ENCODE measurements around the gene SLC6A6. TPM values are rescaled to one million over a fixed set of nuclear protein-coding genes. Genes with fewer than 3 reads are reported as not detected.

SLC6A6 gene
- total RNA-seq, 1 experiment from 2014 or later: 3.4 TPM

DNA sequence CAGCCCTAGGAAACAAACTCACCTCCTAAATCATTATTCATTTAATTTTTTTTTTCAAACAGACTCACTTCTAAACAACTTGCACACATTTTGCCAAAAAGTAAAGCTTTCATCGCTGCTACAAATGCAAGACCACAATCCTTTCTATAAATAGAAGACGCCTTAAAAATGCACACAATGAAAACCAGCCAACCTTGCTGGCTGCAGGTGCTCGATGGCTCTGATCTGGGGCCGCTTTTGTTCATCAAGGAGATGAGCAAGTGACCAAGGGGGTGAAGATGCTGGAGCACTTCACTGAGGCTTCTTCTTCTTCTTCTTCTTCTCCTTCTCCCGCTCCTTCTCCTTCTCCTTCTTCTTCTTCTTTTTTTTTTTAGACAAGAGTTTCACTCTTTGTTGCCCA lies 12.7 kb upstream of the SLC6A6 start:
- no peaks in the 10 kb centered on the region for H3K36me3 ChIP-seq
- no peaks in the 10 kb centered on the region for H3K27me3 ChIP-seq
- no peak for DNase-seq
- H3K4me3 ChIP-seq: no peak overlapping the region
- H3K9me3 ChIP-seq: no peaks in the 10 kb centered on the region

- DNase-seq: peak; percentile 76
- H3K27me3 ChIP-seq: no peaks in the 10 kb centered on the region
- H3K9me3 ChIP-seq: no peaks in the 10 kb centered on the region
- no peak overlapping the region for H3K4me3 ChIP-seq
- H3K36me3 ChIP-seq: no peaks in the 10 kb centered on the region
Measured at GRCh38 chr3:14391033-14391432, 11.4 kb upstream of the SLC6A6 start.

DNA sequence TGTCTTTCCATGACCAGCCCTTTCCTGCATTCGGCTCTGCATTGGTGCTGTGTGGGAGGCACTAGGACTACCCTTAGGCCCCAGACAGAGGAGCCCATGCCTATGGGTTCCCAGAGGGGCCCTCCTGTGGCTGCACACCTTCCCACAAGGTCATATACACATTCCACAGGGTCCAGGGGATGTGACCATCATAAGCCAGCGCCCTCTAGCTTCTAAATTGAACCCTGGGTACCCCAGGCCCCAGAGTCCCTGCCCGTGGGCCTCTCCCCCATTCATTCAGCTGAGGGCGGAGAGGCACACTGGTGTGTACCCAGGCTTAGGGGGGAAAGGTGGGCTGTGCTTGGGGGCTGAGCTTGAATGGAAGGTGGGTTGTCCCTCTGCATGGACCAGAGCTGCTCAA lies 10.2 kb upstream of the SLC6A6 start:
- Histone ChIP-seq H3K9me3 (no peaks in the 10 kb centered on the region), H3K36me3 (no peaks in the 10 kb centered on the region), H3K27me3 (no peaks in the 10 kb centered on the region), H3K4me3 (no peak overlapping the region)
- no peak for DNase-seq

DNA sequence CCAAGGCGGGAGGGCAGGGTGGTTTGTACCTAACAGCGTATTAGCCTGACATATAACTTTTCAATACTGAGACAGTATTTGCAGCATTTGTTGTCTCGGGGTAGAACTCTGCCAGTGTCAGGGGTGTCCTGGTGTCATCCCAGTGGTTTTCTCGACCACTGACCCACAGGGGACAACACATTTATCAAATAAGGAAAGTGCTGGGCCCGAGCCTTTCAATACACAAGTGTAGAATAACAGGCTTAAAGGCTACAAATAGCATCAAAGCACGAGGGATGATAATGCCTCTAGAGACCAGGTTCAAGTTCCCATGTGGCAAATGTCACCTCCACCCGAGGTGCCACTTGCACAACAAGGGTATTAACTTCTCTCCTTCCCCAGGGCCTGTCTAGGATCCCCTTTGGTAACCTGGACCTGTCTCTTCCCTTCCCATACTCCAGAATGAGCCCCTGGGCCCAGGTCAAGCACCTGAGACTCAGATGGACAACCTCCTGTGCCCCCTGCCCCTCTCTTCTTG lies 9.5 kb upstream of the SLC6A6 start:
- no peak for DNase-seq

GRCh38 chr3:14393440-14394106 lies 8.8 kb upstream of the SLC6A6 start:
- DNase-seq: no peak
- no peak overlapping the region for H3K4me3 ChIP-seq
- no peaks in the 10 kb centered on the region for H3K9me3 ChIP-seq
- no peaks in the 10 kb centered on the region for H3K36me3 ChIP-seq
- H3K27me3 ChIP-seq: no peaks in the 10 kb centered on the region

More for the DNA sequence above, 9.5 kb upstream of the SLC6A6 start:
- no peak overlapping the region for H3K4me3 ChIP-seq
- no peaks in the 10 kb centered on the region for H3K9me3 ChIP-seq
- no peaks in the 10 kb centered on the region for H3K36me3 ChIP-seq
- H3K27me3 ChIP-seq: no peaks in the 10 kb centered on the region

- H3K36me3 ChIP-seq: no peaks in the 10 kb centered on the region
- H3K9me3 ChIP-seq: no peaks in the 10 kb centered on the region
- no peak for DNase-seq
- H3K4me3 ChIP-seq: no peak overlapping the region
- no peaks in the 10 kb centered on the region for H3K27me3 ChIP-seq
Measured at GRCh38 chr3:14396031-14396692, 6.2 kb upstream of the SLC6A6 start.

DNA sequence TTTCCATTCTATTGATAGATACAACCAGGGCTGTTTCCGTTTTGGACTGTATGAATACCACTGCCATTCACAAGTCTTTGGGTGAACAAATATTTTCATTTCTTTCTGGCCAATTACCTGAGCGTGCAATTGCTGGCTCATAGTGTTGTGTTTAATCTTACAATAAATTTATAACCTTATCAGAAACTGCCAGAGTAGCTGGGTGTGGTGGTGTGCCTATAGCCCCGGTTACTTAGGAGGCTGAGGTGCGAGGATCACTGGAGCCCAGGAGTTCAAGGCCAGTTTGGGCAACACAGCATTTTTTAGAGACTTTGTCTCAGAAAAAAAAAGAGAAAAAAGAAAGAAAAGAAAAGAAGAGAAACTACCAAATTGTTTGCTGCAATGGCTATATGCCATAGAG lies 5.4 kb upstream of the SLC6A6 start:
- no peaks in the 10 kb centered on the region for H3K36me3 ChIP-seq
- H3K4me3 ChIP-seq: no peak overlapping the region
- no peaks in the 10 kb centered on the region for H3K9me3 ChIP-seq
- no peak for DNase-seq
- H3K27me3 ChIP-seq: no peaks in the 10 kb centered on the region

DNA sequence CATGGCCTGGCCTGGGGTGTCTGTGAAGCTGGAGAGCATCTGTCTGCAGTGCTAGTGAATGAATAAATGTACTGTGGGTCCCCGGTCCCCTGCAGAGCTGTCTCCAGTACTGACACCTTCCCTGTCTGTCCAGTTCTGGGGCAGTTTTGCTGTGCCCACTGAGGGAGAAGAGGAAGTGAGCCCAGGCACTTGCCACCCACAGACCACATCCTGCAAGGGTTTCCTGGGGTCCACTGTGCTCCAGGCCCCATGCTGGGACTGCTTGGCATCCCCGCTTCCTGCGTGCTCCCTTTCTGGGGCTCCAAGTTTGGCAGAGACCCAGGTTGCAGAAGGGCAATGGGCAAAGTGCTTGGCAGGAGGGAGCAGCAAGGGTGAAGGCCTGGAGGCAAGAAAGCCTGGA lies 4.9 kb upstream of the SLC6A6 start:
- Histone ChIP-seq H3K4me3 (no peak overlapping the region), H3K27me3 (no peaks in the 10 kb centered on the region), H3K36me3 (no peaks in the 10 kb centered on the region), H3K9me3 (no peaks in the 10 kb centered on the region)
- no peak for DNase-seq

GRCh38 chr3:14397940-14398796 lies 4.2 kb upstream of the SLC6A6 start:
- DNase-seq: no peak
- Histone ChIP-seq H3K27me3 (no peaks in the 10 kb centered on the region), H3K4me3 (no peak overlapping the region), H3K9me3 (no peaks in the 10 kb centered on the region), H3K36me3 (no peaks in the 10 kb centered on the region)

DNA sequence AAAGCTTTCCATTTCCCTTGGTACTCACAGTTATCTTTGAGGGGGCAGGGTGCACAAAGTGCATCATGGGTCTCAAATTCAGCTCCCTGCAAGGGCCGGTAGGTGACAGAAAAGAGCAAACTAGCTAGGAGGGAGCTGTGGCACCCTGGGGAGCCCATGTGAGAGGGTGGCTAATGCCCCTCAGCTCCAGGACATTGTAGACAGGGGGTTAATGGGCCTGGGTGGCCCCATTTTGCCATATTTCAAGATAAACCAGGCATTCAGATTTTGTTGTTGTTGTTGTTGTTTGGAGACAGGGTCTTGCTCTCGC lies 3.7 kb upstream of the SLC6A6 start:
- no peaks in the 10 kb centered on the region for H3K27me3 ChIP-seq
- H3K9me3 ChIP-seq: no peaks in the 10 kb centered on the region
- H3K36me3 ChIP-seq: no peaks in the 10 kb centered on the region
- H3K4me3 ChIP-seq: no peak overlapping the region
- DNase-seq: no peak

GRCh38 chr3:14401692-14402303 lies 608 bp upstream of the SLC6A6 start:
- Histone ChIP-seq H3K36me3 (no peaks in the 10 kb centered on the region), H3K9me3 (no peaks in the 10 kb centered on the region), H3K4me3 (no peak overlapping the region; the same call in 1 of the 2 replicates), H3K27me3 (no peaks in the 10 kb centered on the region)
- DNase-seq: no peak

GRCh38 chr3:14403619-14404155 lies 1.3 kb downstream of the SLC6A6 start:
- H3K27me3 ChIP-seq: no peaks in the 10 kb centered on the region
- H3K9me3 ChIP-seq: no peaks in the 10 kb centered on the region
- peak; percentile 26 for DNase-seq
- H3K4me3 ChIP-seq: peak overlapping the region; percentile 54
- no peaks in the 10 kb centered on the region for H3K36me3 ChIP-seq

DNA sequence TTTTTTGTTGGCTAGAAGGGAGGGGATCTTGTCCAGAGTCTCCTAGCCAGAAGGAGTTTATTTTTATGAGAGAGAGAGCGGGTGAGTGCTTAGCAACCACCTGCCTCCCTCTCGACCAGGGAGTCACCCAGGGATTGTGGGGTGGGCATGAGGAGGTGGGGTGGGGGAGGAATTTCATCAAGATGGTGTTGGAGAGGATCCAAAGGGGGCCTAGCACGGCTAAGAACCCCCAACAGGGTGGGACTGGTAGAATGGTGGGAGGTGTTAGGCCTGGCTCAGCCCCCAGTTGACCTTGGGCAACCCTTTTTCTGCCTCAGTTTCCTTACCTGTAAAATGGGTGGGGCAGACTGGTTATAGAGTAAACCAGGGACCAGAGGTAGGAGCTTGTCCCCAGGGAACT lies 1.8 kb downstream of the SLC6A6 start:
- Histone ChIP-seq H3K9me3 (no peaks in the 10 kb centered on the region), H3K36me3 (no peaks in the 10 kb centered on the region), H3K4me3 (peak overlapping the region; percentile 54), H3K27me3 (no peaks in the 10 kb centered on the region)
- no peak for DNase-seq

GRCh38 chr3:14404631-14405359 lies 2.4 kb downstream of the SLC6A6 start:
- no peaks in the 10 kb centered on the region for H3K27me3 ChIP-seq
- H3K36me3 ChIP-seq: no peaks in the 10 kb centered on the region
- H3K9me3 ChIP-seq: no peaks in the 10 kb centered on the region
- no peak overlapping the region for H3K4me3 ChIP-seq
- DNase-seq: no peak

DNA sequence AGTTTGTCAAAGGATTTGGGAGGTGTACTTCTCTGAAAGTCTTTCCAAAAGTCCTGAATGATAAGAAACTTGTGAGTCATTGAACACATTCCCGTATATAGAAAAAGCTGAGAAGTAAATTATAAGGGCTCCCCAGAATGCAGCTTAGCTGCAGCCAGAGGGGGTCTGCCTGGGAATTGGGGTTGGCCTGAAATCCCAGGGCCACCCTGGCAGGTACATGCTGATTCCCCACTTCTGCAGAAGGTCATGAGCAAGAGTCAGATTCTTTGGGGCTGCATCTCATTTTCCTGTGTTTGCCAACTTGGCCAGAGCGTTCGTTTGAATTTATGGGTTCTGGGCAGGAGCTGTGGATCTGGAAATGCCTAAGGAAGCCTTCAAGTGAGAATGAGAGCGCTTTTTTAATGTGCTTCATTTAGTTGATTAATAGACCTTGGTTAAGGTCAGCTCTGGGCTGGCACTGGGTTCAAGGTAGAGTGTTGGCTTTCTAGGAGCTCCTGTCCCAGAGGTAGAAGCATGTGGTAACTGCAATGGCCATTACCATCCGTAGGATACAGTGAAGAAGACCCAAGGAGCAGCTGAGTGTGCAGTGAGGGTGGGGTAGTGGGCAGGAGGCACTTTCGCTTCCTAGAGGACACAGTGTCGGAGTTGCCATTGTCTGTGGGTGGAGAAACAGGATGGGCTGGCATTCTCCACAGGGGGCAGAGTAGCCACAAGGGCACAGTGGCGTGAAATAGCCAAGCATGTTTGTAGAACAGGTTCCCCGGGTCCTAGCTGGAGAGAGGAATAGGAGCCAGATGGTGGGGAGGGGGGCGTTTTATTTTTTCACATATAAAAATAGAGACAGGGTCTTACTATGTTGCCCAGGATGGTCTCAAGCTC lies 3.2 kb downstream of the SLC6A6 start:
- no peaks in the 10 kb centered on the region for H3K9me3 ChIP-seq
- H3K4me3 ChIP-seq: no peak overlapping the region

More for the DNA sequence above, 3.2 kb downstream of the SLC6A6 start:
- no peaks in the 10 kb centered on the region for H3K27me3 ChIP-seq
- no peaks in the 10 kb centered on the region for H3K36me3 ChIP-seq
- DNase-seq: no peak

Data from MG63 (cell line).